Glutamatergic neuron (in vitro differentiated cells): ENCODE data around the gene LTC4S. TPM values are rescaled to one million over a fixed set of nuclear protein-coding genes. Genes with fewer than 3 reads are reported as not detected.

ENCODE experiments used
- DNase-seq: peaks from one replicate; pipeline ENCODE4 v3.0.0; 2022
- H3K27ac Mint-ChIP-seq: one replicate; pipeline ENCODE4 v1.8.0; 2020; ENCODE audit warnings: mild to moderate bottlenecking, mixed read lengths, inconsistent platforms; ENCODE audit not compliant: unreplicated experiment
- H3K27me3 Mint-ChIP-seq: one replicate; pipeline ENCODE4 v1.8.0; 2020; ENCODE audit warnings: mild to moderate bottlenecking, moderate library complexity, mixed read lengths, inconsistent platforms; ENCODE audit not compliant: unreplicated experiment
- H3K36me3 Mint-ChIP-seq: one replicate; pipeline ENCODE4 v1.8.0; 2020; ENCODE audit warnings: mild to moderate bottlenecking, mixed read lengths, inconsistent platforms; ENCODE audit not compliant: unreplicated experiment
- H3K4me1 Mint-ChIP-seq: one replicate; pipeline ENCODE4 v1.8.0; 2020; ENCODE audit warnings: mild to moderate bottlenecking, low read depth, mixed read lengths, inconsistent platforms; ENCODE audit not compliant: unreplicated experiment
- H3K4me3 Mint-ChIP-seq: one replicate; pipeline ENCODE4 v1.8.0; 2020; ENCODE audit warnings: mild to moderate bottlenecking, mixed read lengths, inconsistent platforms; ENCODE audit not compliant: unreplicated experiment
- H3K9me3 Mint-ChIP-seq: one replicate; pipeline ENCODE4 v1.8.0; 2020; ENCODE audit warnings: mild to moderate bottlenecking, moderate library complexity, mixed read lengths, inconsistent platforms; ENCODE audit not compliant: unreplicated experiment
- CTCF ChIP-seq: fragments of 200-600 bp; sonication (generic); IDR thresholded peaks from one replicate; pipeline ENCODE4 v1.5.0; 2021; ENCODE audit not compliant: partially characterized antibody, unreplicated experiment
- total RNA-seq: library from RNA; stranded (reverse); fragmentation: NEBNext Ultra II Directional; extraction: Animal tissue kit (Norgen Biotek cat#: 25700); gene quantifications from one replicate; pipeline ENCODE4 v1.2.1, GENCODE V29; 2021; ENCODE audit not compliant: unreplicated experiment

Gene LTC4S
- total RNA-seq, 1 donor from 2014 or later, result 0.91 TPM

GRCh38 chr5:179837076-179838011, 43.6 kb downstream of the LTC4S start:
- Mint-ChIP-seq H3K4me1 (no peaks in the 10 kb centered on the region), H3K27ac (no peak overlapping the region), H3K27me3 (peaks cover 4% of the 10 kb centered on the region), H3K4me3 (no peak overlapping the region), H3K36me3 (peaks cover 33% of the 10 kb centered on the region), H3K9me3 (peaks cover 7% of the 10 kb centered on the region)
- no peak for TF ChIP-seq CTCF
- no peak for DNase-seq

- TF ChIP-seq CTCF, result no peak
- Mint-ChIP-seq H3K9me3 (peaks cover 6% of the 10 kb centered on the region), H3K36me3 (peaks cover 33% of the 10 kb centered on the region), H3K27me3 (peaks cover 6% of the 10 kb centered on the region), H3K27ac (no peak overlapping the region), H3K4me3 (no peak overlapping the region), H3K4me1 (no peaks in the 10 kb centered on the region)
- no peak for DNase-seq
Measured at GRCh38 chr5:179839328-179840256, 45.8 kb downstream of the LTC4S start.

GRCh38 chr5:179840321-179840720, 46.5 kb downstream of the LTC4S start:
- H3K4me1 Mint-ChIP-seq, result no peaks in the 10 kb centered on the region
- H3K27ac Mint-ChIP-seq, result no peak overlapping the region
- no peak for TF ChIP-seq CTCF
- peaks cover 6% of the 10 kb centered on the region for H3K27me3 Mint-ChIP-seq
- H3K9me3 Mint-ChIP-seq, result peaks cover 9% of the 10 kb centered on the region
- no peak overlapping the region for H3K4me3 Mint-ChIP-seq
- DNase-seq, result no peak
- peaks cover 37% of the 10 kb centered on the region for H3K36me3 Mint-ChIP-seq

- peaks cover 7% of the 10 kb centered on the region for H3K9me3 Mint-ChIP-seq
- no peak overlapping the region for H3K27ac Mint-ChIP-seq
- peaks cover 6% of the 10 kb centered on the region for H3K27me3 Mint-ChIP-seq
- no peaks in the 10 kb centered on the region for H3K4me1 Mint-ChIP-seq
- no peak overlapping the region for H3K4me3 Mint-ChIP-seq
- DNase-seq, result no peak
- TF ChIP-seq CTCF, result no peak
- peaks cover 34% of the 10 kb centered on the region for H3K36me3 Mint-ChIP-seq
Measured at GRCh38 chr5:179840766-179841165, 47.0 kb downstream of the LTC4S start.
